ENCODE data around the gene FAM187B. TPM values are rescaled to one million over a fixed set of nuclear protein-coding genes. Genes with fewer than 3 reads are reported as not detected.

The FAM187B gene
- total and polyA plus RNA-seq, 2 donors (not counting 1 experiment from before 2014, with no cell fraction given): 0.25 TPM; not detected in 1

- Histone ChIP-seq H3K27me3 (replicated peaks in 1 of 4; ENCODE audit: control extremely low read depth in 1 of 4, control insufficient read depth in 3 of 4, insufficient read depth in 4 of 4, low read length in 3 of 4) (no peaks in the 10 kb centered on the region), H3K4me3 (ENCODE audit: control extremely low read depth in 1 of 5, extremely low read depth in 1 of 5, insufficient read depth in 1 of 5, low read depth in 2 of 5, low read length in 4 of 5) (peak overlapping the region; percentile 68 to 97 (median 77)), H2AFZ (ENCODE audit: insufficient read depth, low read depth, low read length, poor library complexity, severe bottlenecking) (peak overlapping the region; percentile 80), H3K27ac (ENCODE audit: low read length in 2 of 2) (peak overlapping the region; percentile 65 to 88), H3K9ac (ENCODE audit: low read length) (peak overlapping the region; percentile 91), H4K20me1 (ENCODE audit: control insufficient read depth, insufficient read depth, low read length, poor library complexity, severe bottlenecking) (peaks cover 43% of the 10 kb centered on the region), H3K9me3 (ENCODE audit: control extremely low read depth in 1 of 3, control insufficient read depth in 2 of 3, insufficient read depth in 1 of 3, low read length in 2 of 3) (no peaks in the 10 kb centered on the region), H3K4me1 (ENCODE audit: control insufficient read depth in 2 of 2, insufficient read depth in 2 of 2, low read length in 2 of 2) (peaks cover 47 to 70% of the 10 kb centered on the region in 2 donors), H3K36me3 (replicated peaks in 1 of 2; ENCODE audit: control extremely low read depth in 1 of 2, control insufficient read depth in 1 of 2, extremely low read depth in 1 of 2, insufficient read depth in 2 of 2, low read length in 1 of 2) (peaks cover 0 to 31% of the 10 kb centered on the region in 2 experiments), H3K79me2 (ENCODE audit: control insufficient read depth, insufficient read depth, low read length) (peaks cover 46% of the 10 kb centered on the region), H3K4me2 (replicated peaks; ENCODE audit: low read depth, low read length, poor library complexity, severe bottlenecking) (peak overlapping the region; percentile 95)
- ChIA-PET POLR2A (interaction anchor here (0.6 to 1.4 kb wide), 5 partner anchors 9 to 872 kb away, joined by 3 read pairs; partner anchors contain the start of gene CAPNS1), CTCF (interaction anchor here (0.7 to 2.0 kb wide), 6 partner anchors 79 to 200 kb away, joined by 3 to 11 read pairs (median 3); partner anchors contain the start of genes FFAR1 and FXYD7)
- peak; percentile 91 for DNase-seq
- H3K27ac Mint-ChIP-seq: peak overlapping the region; percentile 95
- intact Hi-C loops (cut with micrococcal nuclease): loop anchor here (1.0 to 5.0 kb wide), 4 partner anchors 20 to 201 kb away; no protein-coding TSS in a partner anchor
- peaks cover 61% of the 10 kb centered on the region for H3K4me1 Mint-ChIP-seq
- H3K9me3 Mint-ChIP-seq (ENCODE audit: insufficient read depth): no peaks in the 10 kb centered on the region
- H3K27me3 Mint-ChIP-seq: no peaks in the 10 kb centered on the region
- under 1% methylated on average over 78 of the region's 100 CpGs for WGBS (ENCODE audit: insufficient coverage)
- H3K4me3 Mint-ChIP-seq: peak overlapping the region; percentile 91
- peak; percentile 52 for ATAC-seq (ENCODE audit: low read depth)
- TF ChIP-seq CTCF (IDR thresholded peaks at IDR 0.05) (no peak), EZH2 (IDR thresholded peaks at IDR 0.05; ENCODE audit: borderline replicate concordance, insufficient read depth, low read depth, low read length, poor library complexity, severe bottlenecking) (no peak)
Observed at GRCh38 chr19:35267818-35268535, 39.4 kb upstream of the FAM187B start.

All from B cell (primary cell).